IMR-90 (cell line): ENCODE results near the gene ECHS1.

Experiments
- MAFK ChIP-seq: IDR thresholded peaks from 2 replicates; pipeline ENCODE4 v1.6.1; 2012; ENCODE audit warnings: low read depth, low read length, improper control_type of control experiment
- POLR2A ChIP-seq: IDR thresholded peaks from 2 replicates; pipeline ENCODE4 v1.6.1; 2012; ENCODE audit warnings: mild to moderate bottlenecking, low read depth, low read length
- RAD21 ChIP-seq: IDR thresholded peaks from 2 replicates; pipeline ENCODE4 v1.6.1; 2012; ENCODE audit warnings: low read length, improper control_type of control experiment
- SMC3 ChIP-seq: fragments of 150-350 bp; IDR thresholded peaks from 2 replicates; pipeline ENCODE4 v1.6.1; 2016; ENCODE audit warnings: low read depth, mild to moderate bottlenecking, antibody characterized with exemption, low read length, moderate library complexity
- TF ChIP-seq, protein P1 (sequence below): conservative IDR thresholded peaks from 2 replicates; pipeline ENCODE4 v1.5.1; 2012; ENCODE audit warnings: mild to moderate bottlenecking, low read depth, low read length, improper control_type of control experiment

DNA sequence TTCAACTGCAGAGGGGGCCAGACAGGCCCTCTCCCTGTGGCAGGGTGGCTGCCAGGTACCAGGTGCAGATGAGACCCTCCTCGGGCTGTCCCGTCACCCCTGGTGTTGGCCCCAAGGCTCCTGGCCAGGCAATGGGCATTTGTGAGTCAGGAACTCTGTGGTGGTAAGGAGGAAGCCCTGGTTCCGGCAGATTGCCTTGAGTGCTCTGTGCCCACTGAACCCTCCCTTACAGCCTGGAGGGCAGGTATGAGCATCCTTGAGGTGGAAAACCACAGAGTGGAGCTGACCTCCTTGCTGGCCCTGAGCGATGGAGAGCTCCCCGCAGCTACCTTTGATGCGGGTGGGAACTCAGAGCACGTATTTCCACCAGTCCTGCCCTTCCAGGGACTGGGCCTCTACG, 7.9 kb upstream of the ECHS1 start:
- no peak for TF ChIP-seq POLR2A
- TF ChIP-seq, protein P1, sequence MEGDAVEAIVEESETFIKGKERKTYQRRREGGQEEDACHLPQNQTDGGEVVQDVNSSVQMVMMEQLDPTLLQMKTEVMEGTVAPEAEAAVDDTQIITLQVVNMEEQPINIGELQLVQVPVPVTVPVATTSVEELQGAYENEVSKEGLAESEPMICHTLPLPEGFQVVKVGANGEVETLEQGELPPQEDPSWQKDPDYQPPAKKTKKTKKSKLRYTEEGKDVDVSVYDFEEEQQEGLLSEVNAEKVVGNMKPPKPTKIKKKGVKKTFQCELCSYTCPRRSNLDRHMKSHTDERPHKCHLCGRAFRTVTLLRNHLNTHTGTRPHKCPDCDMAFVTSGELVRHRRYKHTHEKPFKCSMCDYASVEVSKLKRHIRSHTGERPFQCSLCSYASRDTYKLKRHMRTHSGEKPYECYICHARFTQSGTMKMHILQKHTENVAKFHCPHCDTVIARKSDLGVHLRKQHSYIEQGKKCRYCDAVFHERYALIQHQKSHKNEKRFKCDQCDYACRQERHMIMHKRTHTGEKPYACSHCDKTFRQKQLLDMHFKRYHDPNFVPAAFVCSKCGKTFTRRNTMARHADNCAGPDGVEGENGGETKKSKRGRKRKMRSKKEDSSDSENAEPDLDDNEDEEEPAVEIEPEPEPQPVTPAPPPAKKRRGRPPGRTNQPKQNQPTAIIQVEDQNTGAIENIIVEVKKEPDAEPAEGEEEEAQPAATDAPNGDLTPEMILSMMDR: no peak
- TF ChIP-seq SMC3: no peak
- TF ChIP-seq RAD21: no peak
- no peak for TF ChIP-seq MAFK
